ENCODE measurements around the gene PPP2R2D. TPM values are rescaled to one million over a fixed set of nuclear protein-coding genes. Genes with fewer than 3 reads are reported as not detected.
A peak's percentile ranks its signal among the peaks of the same experiment; 100 is the strongest.

The PPP2R2D gene
- total RNA-seq, 1 donor from 2014 or later, result 28.3 TPM

DNA sequence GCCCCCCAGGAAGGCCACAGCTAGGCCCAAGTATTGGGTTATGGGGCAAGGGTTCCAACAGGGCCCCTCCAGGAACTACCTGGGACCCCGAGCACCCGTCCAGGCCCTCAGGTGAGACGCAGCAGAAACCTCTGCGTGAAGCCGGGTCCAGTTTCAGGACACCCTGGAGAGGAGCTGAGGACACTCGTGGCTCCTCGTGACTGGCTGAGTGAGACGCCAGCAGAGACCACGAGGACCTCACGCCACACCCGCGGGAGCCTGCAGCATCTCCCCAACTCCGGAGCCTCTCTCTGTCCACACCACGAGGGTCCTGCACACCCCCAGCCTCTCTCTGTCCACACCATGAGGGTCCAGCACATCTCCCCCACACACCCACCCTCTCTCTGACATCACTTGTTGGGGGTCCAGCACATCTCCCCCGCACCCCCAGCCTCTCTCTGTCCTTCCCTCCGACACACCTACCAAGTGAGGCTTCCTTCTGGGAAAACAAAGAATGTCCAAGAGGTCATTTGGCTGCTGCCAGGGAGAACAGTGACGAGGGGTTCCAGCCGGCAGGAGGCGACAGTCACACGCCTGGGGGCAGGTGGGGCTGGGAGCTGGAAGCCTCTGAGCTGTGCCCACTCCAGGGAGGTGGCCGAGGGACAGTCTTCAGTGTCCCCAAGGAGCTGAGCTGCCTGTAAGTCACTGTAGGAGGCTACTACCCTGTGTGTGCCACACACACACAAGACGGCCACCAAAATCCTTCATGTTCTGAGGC lies 46.1 kb upstream of the PPP2R2D start:
- no peak for ATAC-seq

GRCh38 chr10:131855461-131856401 lies 45.1 kb upstream of the PPP2R2D start:
- intact Hi-C loops (cut with DNase I), result no loop called here
- Histone ChIP-seq H3K27me3 (peaks cover 21% of the 10 kb centered on the region), H3K4me3 (no peak overlapping the region), H3K4me1 (no peaks in the 10 kb centered on the region), H3K9me3 (no peaks in the 10 kb centered on the region), H3K36me3 (no peaks in the 10 kb centered on the region), H3K27ac (no peak overlapping the region)
- no peak for ATAC-seq
- TF ChIP-seq, protein P1, sequence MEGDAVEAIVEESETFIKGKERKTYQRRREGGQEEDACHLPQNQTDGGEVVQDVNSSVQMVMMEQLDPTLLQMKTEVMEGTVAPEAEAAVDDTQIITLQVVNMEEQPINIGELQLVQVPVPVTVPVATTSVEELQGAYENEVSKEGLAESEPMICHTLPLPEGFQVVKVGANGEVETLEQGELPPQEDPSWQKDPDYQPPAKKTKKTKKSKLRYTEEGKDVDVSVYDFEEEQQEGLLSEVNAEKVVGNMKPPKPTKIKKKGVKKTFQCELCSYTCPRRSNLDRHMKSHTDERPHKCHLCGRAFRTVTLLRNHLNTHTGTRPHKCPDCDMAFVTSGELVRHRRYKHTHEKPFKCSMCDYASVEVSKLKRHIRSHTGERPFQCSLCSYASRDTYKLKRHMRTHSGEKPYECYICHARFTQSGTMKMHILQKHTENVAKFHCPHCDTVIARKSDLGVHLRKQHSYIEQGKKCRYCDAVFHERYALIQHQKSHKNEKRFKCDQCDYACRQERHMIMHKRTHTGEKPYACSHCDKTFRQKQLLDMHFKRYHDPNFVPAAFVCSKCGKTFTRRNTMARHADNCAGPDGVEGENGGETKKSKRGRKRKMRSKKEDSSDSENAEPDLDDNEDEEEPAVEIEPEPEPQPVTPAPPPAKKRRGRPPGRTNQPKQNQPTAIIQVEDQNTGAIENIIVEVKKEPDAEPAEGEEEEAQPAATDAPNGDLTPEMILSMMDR (IDR thresholded peaks at IDR 0.05), result no peak
- DNase-seq, result peak; percentile 61

More for the DNA sequence above, 46.1 kb upstream of the PPP2R2D start:
- no peak overlapping the region for H3K27ac ChIP-seq
- no peaks in the 10 kb centered on the region for H3K36me3 ChIP-seq
- intact Hi-C loops (cut with DNase I), result no loop called here
- DNase-seq, result peak; percentile 48
- TF ChIP-seq, protein P1 (IDR thresholded peaks at IDR 0.05), result no peak
- no peak overlapping the region for H3K4me3 ChIP-seq
- H3K4me1 ChIP-seq, result no peaks in the 10 kb centered on the region
- H3K9me3 ChIP-seq, result no peaks in the 10 kb centered on the region
- peaks cover 20% of the 10 kb centered on the region for H3K27me3 ChIP-seq

GRCh38 chr10:131856441-131857094 lies 44.2 kb upstream of the PPP2R2D start:
- H3K9me3 ChIP-seq, result no peaks in the 10 kb centered on the region
- no peak overlapping the region for H3K4me3 ChIP-seq
- H3K27ac ChIP-seq, result no peak overlapping the region
- intact Hi-C loops (cut with DNase I), result no loop called here
- ATAC-seq (no peak), DNase-seq (no peak)
- peaks cover 24% of the 10 kb centered on the region for H3K27me3 ChIP-seq
- no peaks in the 10 kb centered on the region for H3K36me3 ChIP-seq
- TF ChIP-seq, protein P1 (IDR thresholded peaks at IDR 0.05), result no peak
- no peaks in the 10 kb centered on the region for H3K4me1 ChIP-seq

DNA sequence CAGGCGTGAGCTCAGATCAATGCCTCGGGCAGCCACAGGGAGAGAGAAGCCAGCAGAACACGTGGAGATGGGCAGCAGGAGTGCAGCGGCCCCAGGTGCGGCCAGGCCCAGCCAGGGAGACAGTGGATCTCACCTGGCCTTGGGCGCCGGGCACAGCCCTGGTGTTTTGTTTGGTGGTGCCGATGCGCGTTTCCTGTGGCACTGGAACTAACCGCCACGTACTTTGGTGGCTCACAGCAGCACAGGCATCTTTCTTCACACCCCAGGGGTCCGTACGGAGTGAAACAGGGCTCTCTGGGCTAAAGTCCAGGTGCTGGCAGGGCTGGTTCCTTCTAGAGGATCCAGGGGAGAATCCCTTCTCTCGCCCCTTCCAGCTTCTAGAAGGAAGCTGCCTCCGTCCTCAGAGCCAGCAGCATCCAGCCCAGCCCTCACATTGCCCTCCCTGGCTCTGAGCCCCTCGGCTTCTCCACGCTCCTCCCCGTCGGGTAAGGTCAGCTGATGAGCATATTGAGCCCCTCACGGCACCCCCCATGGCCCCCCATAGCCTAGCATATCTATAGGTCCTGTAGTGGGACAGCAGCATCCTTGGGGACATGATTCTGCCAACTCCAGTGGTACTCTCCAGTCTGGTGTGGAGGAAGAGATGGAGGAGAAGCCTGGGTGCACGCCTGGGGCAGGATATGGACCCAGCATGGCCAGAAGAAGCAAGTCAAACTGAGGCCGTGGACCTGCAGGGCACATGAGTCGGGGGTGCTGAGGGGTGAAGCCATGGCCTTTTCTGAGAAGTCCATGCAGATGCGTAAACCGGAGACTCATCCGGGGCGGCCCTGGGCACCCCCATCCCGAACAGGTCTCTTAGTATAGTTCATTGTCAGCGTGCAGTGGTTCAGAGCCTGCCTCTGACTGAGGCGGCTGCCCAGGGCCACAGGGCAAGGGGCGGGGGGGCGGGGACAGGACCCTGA lies 43.4 kb upstream of the PPP2R2D start:
- peaks cover 27% of the 10 kb centered on the region for H3K27me3 ChIP-seq
- H3K4me3 ChIP-seq, result no peak overlapping the region
- ATAC-seq, result no peak
- no peaks in the 10 kb centered on the region for H3K36me3 ChIP-seq
- no peaks in the 10 kb centered on the region for H3K4me1 ChIP-seq
- DNase-seq, result peak; percentile 57
- intact Hi-C loops (cut with DNase I), result no loop called here
- H3K9me3 ChIP-seq, result no peaks in the 10 kb centered on the region
- no peak overlapping the region for H3K27ac ChIP-seq
- TF ChIP-seq, protein P1 (IDR thresholded peaks at IDR 0.05), result no peak

GRCh38 chr10:131858118-131858515 lies 42.7 kb upstream of the PPP2R2D start:
- DNase-seq, result peak; percentile 41
- TF ChIP-seq, protein P1 (IDR thresholded peaks at IDR 0.05), result no peak
- Histone ChIP-seq H3K4me1 (no peaks in the 10 kb centered on the region), H3K27ac (no peak overlapping the region), H3K27me3 (peaks cover 34% of the 10 kb centered on the region), H3K9me3 (no peaks in the 10 kb centered on the region), H3K4me3 (no peak overlapping the region), H3K36me3 (no peaks in the 10 kb centered on the region)
- intact Hi-C loops (cut with DNase I), result no loop called here
- ATAC-seq, result no peak

Data from upper lobe of right lung (tissue), 1 donor.